Stomach (tissue), 4 donors: ENCODE measurements around the gene BBS12.

Source experiments
- CTCF ChIP-seq, 7 experiments: fragments of 450-650 bp in 4 of 7; fragments of 200-600 bp in 3 of 7; sonication (generic) in 3 of 7; IDR thresholded peaks; one replicate each; pipeline ENCODE4 v1.5.1; 2016 to 2019; ENCODE audit warnings: antibody characterized with exemption in 7 of 7, control low read depth in 2 of 7, mild to moderate bottlenecking in 1 of 7
- POLR2AphosphoS5 ChIP-seq, 3 donors: sonication (generic); formaldehyde crosslinking; IDR thresholded peaks; one replicate each; pipeline ENCODE4 v1.6.1; 2016; ENCODE audit warnings: antibody characterized with exemption in 3 of 3

- TF ChIP-seq POLR2AphosphoS5 (IDR thresholded peaks at IDR 0.05) (no peak), CTCF (IDR thresholded peaks at IDR 0.05) (no peak)
These were observed 61.3 kb downstream of the BBS12 start for GRCh38 chr4:122793811-122794210.
